ENCODE measurements around the gene BRCA2.

BRCA2 gene

GRCh38 chr13:32431361-32431760, 116.1 kb downstream of the BRCA2 start:
- no peak for DNase-seq

- no peak for DNase-seq
Observed at GRCh38 chr13:32432856-32433255, 117.5 kb downstream of the BRCA2 start.

DNA sequence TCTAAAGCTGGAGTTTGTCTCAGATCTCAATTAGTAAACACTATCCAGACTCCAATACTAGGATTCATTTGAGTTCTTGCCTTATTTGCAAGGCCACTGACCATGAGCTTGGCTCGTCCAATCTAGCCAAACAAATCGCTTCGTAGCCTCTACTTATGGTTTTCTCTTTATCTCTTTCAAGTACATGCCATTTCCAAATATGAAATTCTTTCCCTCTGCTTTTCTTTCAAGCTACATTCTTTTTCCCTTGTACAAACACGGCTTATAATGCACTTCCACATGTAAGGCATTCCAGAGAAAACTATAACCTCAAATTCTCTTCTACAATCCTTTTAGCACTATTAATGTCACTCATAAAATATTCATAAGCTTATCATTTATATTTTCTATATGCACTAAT, 123.6 kb downstream of the BRCA2 start:
- no peak for DNase-seq

DNA sequence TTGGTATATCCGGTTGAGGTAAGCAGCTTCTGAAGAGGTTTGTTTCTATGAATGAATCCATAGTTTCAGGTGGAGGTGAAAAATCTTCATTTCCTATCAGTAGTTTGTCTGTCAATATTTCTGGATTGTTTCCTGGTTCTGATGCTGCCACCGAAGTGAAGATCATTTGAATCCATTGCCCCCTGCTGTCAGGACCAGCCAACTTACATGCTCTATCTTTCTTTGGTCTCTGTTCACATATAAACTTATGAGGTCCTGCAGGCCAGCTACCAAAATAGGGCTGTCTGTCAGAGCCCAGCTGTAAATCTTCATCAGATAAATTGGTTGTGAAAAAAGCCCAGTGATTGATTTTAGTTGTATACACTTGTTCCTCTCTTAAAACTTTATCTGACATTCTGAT, 127.8 kb downstream of the BRCA2 start:
- DNase-seq, result peak; percentile 61

DNA sequence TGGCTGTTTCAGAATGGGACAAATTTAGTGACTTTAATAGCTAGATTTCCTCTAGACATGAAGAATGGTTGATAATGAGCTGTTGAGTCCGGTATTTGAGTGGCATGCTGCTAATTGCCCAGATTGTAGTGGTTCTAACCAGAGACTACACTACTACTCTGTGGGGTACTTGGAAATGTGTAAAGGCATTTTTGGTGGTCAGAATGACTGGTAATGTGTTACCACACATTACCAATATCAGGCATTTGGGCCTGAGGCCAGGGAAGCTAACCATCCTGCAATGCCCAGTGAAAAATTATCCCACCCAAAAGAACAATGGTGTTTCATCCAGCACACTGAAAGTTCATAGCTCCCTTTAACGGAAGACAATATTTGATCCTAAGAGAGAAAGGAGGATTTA, 130.2 kb downstream of the BRCA2 start:
- no peak for DNase-seq

GRCh38 chr13:32446220-32446619, 130.9 kb downstream of the BRCA2 start:
- DNase-seq, result no peak

GRCh38 chr13:32446773-32447465, 131.6 kb downstream of the BRCA2 start:
- DNase-seq, result no peak

DNA sequence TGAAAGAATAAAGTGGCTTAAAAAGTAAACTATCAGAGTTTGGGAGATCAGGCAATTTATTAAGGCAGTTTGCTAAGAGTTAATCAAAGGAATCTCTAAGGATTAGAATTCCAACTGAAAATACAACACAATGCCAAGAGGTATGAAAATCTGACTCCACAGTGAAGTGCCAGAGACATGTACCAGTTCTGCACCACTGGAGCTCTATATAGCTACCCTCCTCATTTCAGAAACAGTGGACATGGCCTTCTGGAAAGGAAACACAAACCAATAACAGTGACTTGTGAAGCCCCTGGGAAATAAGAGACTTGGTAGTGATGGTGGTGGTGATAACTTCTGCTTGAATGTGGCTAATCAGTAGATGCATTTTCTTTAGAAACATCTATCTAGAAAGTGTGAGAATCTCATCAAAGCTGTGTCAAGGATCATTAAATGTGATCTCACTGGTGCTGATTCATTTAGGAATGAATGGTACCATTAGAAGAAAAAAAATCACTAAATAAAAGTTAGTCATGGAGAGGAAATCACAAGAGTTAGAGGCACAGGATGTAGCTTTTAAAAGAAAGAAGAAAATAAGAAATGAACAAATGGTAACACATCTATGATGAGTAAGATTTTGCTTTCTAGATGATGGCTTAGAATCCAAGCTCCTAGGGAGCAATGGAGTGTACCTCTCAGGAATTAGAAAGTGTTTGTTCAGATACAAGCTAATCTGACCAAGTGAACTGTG, 132.8 kb downstream of the BRCA2 start:
- no peak for DNase-seq

DNA sequence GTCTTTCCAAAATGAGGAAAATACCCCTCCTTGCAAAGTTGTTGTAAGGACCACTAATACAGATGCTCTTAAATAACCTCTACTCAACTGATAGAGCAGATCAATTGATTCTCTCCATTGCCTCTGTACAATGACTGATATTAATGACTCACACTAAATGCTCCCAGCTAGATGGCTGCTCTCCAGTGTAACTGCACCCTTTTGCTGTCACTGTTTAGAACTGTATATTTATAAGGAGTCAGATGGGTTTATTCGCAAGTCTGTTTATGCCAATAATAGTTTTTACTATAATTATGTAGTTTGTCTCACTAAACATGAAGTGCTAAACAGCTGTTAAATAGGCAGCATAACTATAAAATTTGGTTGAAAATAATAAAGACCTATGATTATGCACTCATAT, 133.7 kb downstream of the BRCA2 start:
- DNase-seq, result no peak
